IMR-90 (cell line): Measurements from ENCODE around the gene DDN. TPM values are rescaled to one million over a fixed set of nuclear protein-coding genes. Genes with fewer than 3 reads are reported as not detected.

ENCODE experiments used
- ATAC-seq: fragments of 200-7000 bp; cut with Tn5 transposase; 2 replicates; pipeline ENCODE4 v1.9.1; 2020; ENCODE audit warnings: low read depth, mild to moderate bottlenecking, moderate library complexity
- BruUV-seq: library from RNA; stranded (reverse); fragments of 400-500 nt; replicated peaks from 2 replicates; lab custom pipeline; 2021; lab: Mats Ljungman, UMichigan
- CTCF ChIA-PET: fragments of 300-600 bp; formaldehyde crosslinking; extraction: SDS; loops from one replicate; lab custom pipeline; 2021; ENCODE audit warnings: antibody characterized with exemption; lab: Yijun Ruan, JAX
- POLR2A ChIA-PET: fragments of 300-600 bp; sonication (Branson Sonifier 250); formaldehyde crosslinking; loops from one replicate; lab custom pipeline; 2022; ENCODE audit warnings: antibody characterized with exemption; ENCODE audit not compliant: unreplicated experiment; lab: Charles Lee
- DNase-seq: peaks from one replicate; pipeline ENCODE4 v3.0.0; 2013
- H2AFZ ChIP-seq: replicated peaks from 2 replicates; pipeline ENCODE3; 2013; ENCODE audit warnings: low read length, mild to moderate bottlenecking; ENCODE audit not compliant: poor library complexity
- H2AK5ac ChIP-seq: 2 replicates; pipeline ENCODE4 v1.6.1; 2013; ENCODE audit warnings: low read depth, low read length, inconsistent platforms
- H2AK9ac ChIP-seq: replicated peaks from 2 replicates; pipeline ENCODE3; 2013; ENCODE audit warnings: mild to moderate bottlenecking, low read depth, low read length, moderate library complexity; ENCODE audit not compliant: poor library complexity
- H2BK120ac ChIP-seq: 2 replicates; pipeline ENCODE4 v1.6.1; 2013; ENCODE audit warnings: low read depth, low read length, inconsistent platforms
- H2BK15ac ChIP-seq: 3 replicates; pipeline ENCODE4 v1.6.1; 2013; ENCODE audit warnings: low read depth, low read length, inconsistent platforms
- H2BK20ac ChIP-seq: 2 replicates; pipeline ENCODE4 v1.6.1; 2013; ENCODE audit warnings: low read depth, mild to moderate bottlenecking, inconsistent platforms, low read length, moderate library complexity
- H2BK5ac ChIP-seq: 2 replicates; pipeline ENCODE4 v1.6.1; 2013; ENCODE audit warnings: mild to moderate bottlenecking, low read depth, low read length, inconsistent platforms; ENCODE audit not compliant: poor library complexity, severe bottlenecking
- H3K14ac ChIP-seq: replicated peaks from 2 replicates; pipeline ENCODE4 v1.6.1; 2013; ENCODE audit warnings: low read depth, low read length, inconsistent platforms
- H3K18ac ChIP-seq: 2 replicates; pipeline ENCODE4 v1.6.1; 2013; ENCODE audit warnings: low read depth, low read length, control low read depth
- H3K23ac ChIP-seq: 2 replicates; pipeline ENCODE4 v1.6.1; 2013; ENCODE audit warnings: low read depth, low read length, inconsistent platforms
- H3K27ac ChIP-seq: 2 replicates; pipeline ENCODE4 v1.5.1; 2013; ENCODE audit warnings: mild to moderate bottlenecking, control low read depth, low read length; ENCODE audit not compliant: insufficient read depth
- H3K27me3 ChIP-seq: 2 replicates; pipeline ENCODE4 v1.6.1; 2013; ENCODE audit warnings: low read length; ENCODE audit not compliant: control insufficient read depth, insufficient read depth
- H3K36me3 ChIP-seq: 2 replicates; pipeline ENCODE4 v1.6.1; 2013; ENCODE audit warnings: low read length, mixed read lengths; ENCODE audit not compliant: control insufficient read depth, insufficient read depth
- H3K4ac ChIP-seq: 2 replicates; pipeline ENCODE4 v1.6.1; 2013; ENCODE audit warnings: low read depth, low read length, inconsistent platforms
- H3K4me1 ChIP-seq: 2 replicates; pipeline ENCODE4 v1.6.1; 2013; ENCODE audit warnings: low read length, mixed read lengths; ENCODE audit not compliant: control insufficient read depth, insufficient read depth
- H3K4me2 ChIP-seq: 2 replicates; pipeline ENCODE4 v1.6.1; 2013; ENCODE audit warnings: low read depth, mild to moderate bottlenecking, control low read depth, low read length, moderate library complexity
- H3K4me3 ChIP-seq: 2 replicates; pipeline ENCODE4 v1.5.1; 2013; ENCODE audit warnings: low read depth, mild to moderate bottlenecking, control low read depth, low read length, moderate library complexity; ENCODE audit not compliant: insufficient read depth
- H3K56ac ChIP-seq: 2 replicates; pipeline ENCODE4 v1.6.1; 2013; ENCODE audit warnings: low read length, inconsistent platforms; ENCODE audit not compliant: insufficient read depth; ENCODE audit errors: extremely low read depth
- H3K79me1 ChIP-seq, 2 experiments: 2 replicates each; pipeline ENCODE4 v1.6.1; 2013; ENCODE audit warnings: low read length in 2 of 2, inconsistent platforms in 1 of 2, low read depth in 1 of 2
- H3K9ac ChIP-seq: 2 replicates; pipeline ENCODE4 v1.6.1; 2013; ENCODE audit warnings: low read depth, low read length, control low read depth
- H3K9me1 ChIP-seq: 2 replicates; pipeline ENCODE4 v1.6.1; 2013; ENCODE audit warnings: low read length, inconsistent platforms; ENCODE audit not compliant: insufficient read depth
- H3K9me3 ChIP-seq: 2 replicates; pipeline ENCODE4 v1.6.1; 2013; ENCODE audit warnings: low read length; ENCODE audit not compliant: control insufficient read depth, insufficient read depth
- H4K20me1 ChIP-seq: 2 replicates; pipeline ENCODE4 v1.6.1; 2013; ENCODE audit warnings: low read length, inconsistent platforms; ENCODE audit not compliant: insufficient read depth
- H4K5ac ChIP-seq: 2 replicates; pipeline ENCODE4 v1.6.1; 2013; ENCODE audit warnings: mild to moderate bottlenecking, low read depth, low read length, control low read depth
- H4K8ac ChIP-seq, 2 experiments: 2 replicates each; pipeline ENCODE4 v1.6.1; 2013; ENCODE audit warnings: low read depth in 2 of 2, low read length in 2 of 2, control low read depth in 1 of 2, inconsistent platforms in 1 of 2
- H4K91ac ChIP-seq: 2 replicates; pipeline ENCODE4 v1.6.1; 2013; ENCODE audit warnings: low read depth, low read length, inconsistent platforms; ENCODE audit not compliant: insufficient read depth
- BHLHE40 ChIP-seq: fragments of 150-350 bp; IDR thresholded peaks from 2 replicates; pipeline ENCODE4 v1.6.1; 2016; ENCODE audit warnings: mild to moderate bottlenecking, low read depth, low read length
- CEBPB ChIP-seq: IDR thresholded peaks from 2 replicates; pipeline ENCODE4 v1.6.1; 2012; ENCODE audit warnings: low read depth, low read length, improper control_type of control experiment
- CHD1 ChIP-seq: IDR thresholded peaks from 2 replicates; pipeline ENCODE4 v1.6.1; 2012; ENCODE audit warnings: low read depth, low read length, improper control_type of control experiment
- FOS ChIP-seq: fragments of 150-350 bp; IDR thresholded peaks from 2 replicates; pipeline ENCODE4 v1.6.1; 2016; ENCODE audit warnings: low read depth, low read length
- MAFK ChIP-seq: IDR thresholded peaks from 2 replicates; pipeline ENCODE4 v1.6.1; 2012; ENCODE audit warnings: low read depth, low read length, improper control_type of control experiment
- MAZ ChIP-seq: IDR thresholded peaks from 2 replicates; pipeline ENCODE4 v1.6.1; 2012; ENCODE audit warnings: low read depth, mild to moderate bottlenecking, low read length, improper control_type of control experiment, moderate library complexity, borderline replicate concordance
- MXI1 ChIP-seq: IDR thresholded peaks from 2 replicates; pipeline ENCODE4 v1.6.1; 2012; ENCODE audit warnings: low read depth, mild to moderate bottlenecking, low read length, moderate library complexity, borderline replicate concordance
- NFE2L2 ChIP-seq: fragments of 150-350 bp; IDR thresholded peaks from 2 replicates; pipeline ENCODE4 v1.6.1; 2016; ENCODE audit warnings: low read depth, mild to moderate bottlenecking, low read length
- POLR2A ChIP-seq: IDR thresholded peaks from 2 replicates; pipeline ENCODE4 v1.6.1; 2012; ENCODE audit warnings: mild to moderate bottlenecking, low read depth, low read length
- RAD21 ChIP-seq: IDR thresholded peaks from 2 replicates; pipeline ENCODE4 v1.6.1; 2012; ENCODE audit warnings: low read length, improper control_type of control experiment
- RCOR1 ChIP-seq: IDR thresholded peaks from 2 replicates; pipeline ENCODE4 v1.6.1; 2012; ENCODE audit warnings: mild to moderate bottlenecking, low read length, improper control_type of control experiment; ENCODE audit not compliant: insufficient replicate concordance
- RFX5 ChIP-seq: IDR thresholded peaks from 2 replicates; pipeline ENCODE4 v1.8.0; 2012; ENCODE audit warnings: low read depth, mild to moderate bottlenecking, low read length, moderate library complexity
- SMC3 ChIP-seq: fragments of 150-350 bp; IDR thresholded peaks from 2 replicates; pipeline ENCODE4 v1.6.1; 2016; ENCODE audit warnings: low read depth, mild to moderate bottlenecking, antibody characterized with exemption, low read length, moderate library complexity
- dilution Hi-C: fragments of 300-500 bp; cut with HindIII; formaldehyde crosslinking; loops from one replicate; pipeline ENCODE4 v1.14.3; 2018; ENCODE audit warnings: low sequenced_read_pairs; ENCODE audit not compliant: unreplicated experiment
- in situ Hi-C: fragments of 300-500 bp; cut with MboI; formaldehyde crosslinking; loops from 3 replicates; pipeline ENCODE4 v1.14.3; 2019; ENCODE audit warnings: low sequenced_read_pairs, inconsistent platforms, mixed read lengths
- intact Hi-C: fragments of 100-400 bp; cut with micrococcal nuclease; formaldehyde crosslinking; loops from 2 replicates; pipeline ENCODE4 v1.10.0; 2022
- polyA plus RNA-seq, 3 experiments: library from polyadenylated mRNA; depleted of rRNA; stranded (reverse); fragments of >200 nt; gene quantifications; 2 replicates each; pipeline ENCODE4 v1.2.3, GENCODE V29; 2012; ENCODE audit warnings: low replicate concordance in 1 of 3
- total RNA-seq: library from RNA; depleted of rRNA; stranded (reverse); fragments of >200 nt; gene quantifications from 2 replicates; pipeline ENCODE4 v1.2.3, GENCODE V29; 2012
- TF ChIP-seq, protein P1 (sequence below): fragments of 150-350 bp; IDR thresholded peaks from 2 replicates; pipeline ENCODE4 v1.6.1; 2017; ENCODE audit warnings: mild to moderate bottlenecking, antibody characterized with exemption, low read length, low read depth
- TF ChIP-seq, protein P2 (sequence below): fragments of 150-350 bp; IDR thresholded peaks from 2 replicates; pipeline ENCODE4 v1.6.1; 2016; ENCODE audit warnings: low read depth, mild to moderate bottlenecking, low read length, moderate library complexity, borderline replicate concordance
- TF ChIP-seq, protein P3 (sequence below): conservative IDR thresholded peaks from 2 replicates; pipeline ENCODE4 v1.5.1; 2012; ENCODE audit warnings: mild to moderate bottlenecking, low read depth, low read length, improper control_type of control experiment

DDN gene
- total and polyA plus RNA-seq, 2 of the 4 experiments (the other 2 are of a cell fraction): 0.18 to 0.21 TPM

DNA sequence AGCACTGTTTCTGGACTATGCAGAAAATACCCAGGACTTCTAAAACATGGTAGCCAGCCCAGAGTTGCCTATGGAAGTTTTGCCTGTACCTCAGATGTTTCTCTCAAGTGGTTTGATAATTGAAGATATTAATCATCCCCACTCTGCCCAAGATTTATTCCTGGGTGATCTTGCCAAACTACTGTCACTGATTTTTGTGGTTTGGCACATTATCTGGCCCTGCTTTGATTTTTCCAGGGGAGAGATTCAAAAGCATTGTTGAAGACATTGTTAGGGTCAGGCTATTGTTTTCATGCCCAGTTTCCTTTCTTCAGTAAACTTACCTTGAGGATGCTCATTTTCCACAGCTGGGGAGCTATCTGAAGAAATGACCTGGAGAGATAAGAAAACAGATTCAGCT is 13.6 kb upstream of the DDN start:
- H3K23ac ChIP-seq: no peak overlapping the region
- no peak overlapping the region for H2BK120ac ChIP-seq
- no peak overlapping the region for H4K8ac ChIP-seq
- H3K4me3 ChIP-seq: no peak overlapping the region
- no peak overlapping the region for H2BK15ac ChIP-seq
- H3K4me2 ChIP-seq: no peak overlapping the region
- DNase-seq (no peak), ATAC-seq (no peak)
- H3K36me3 ChIP-seq: peaks cover 14% of the 10 kb centered on the region
- no TSS peak for BruUV-seq
- no peak overlapping the region for H4K5ac ChIP-seq
- no peak overlapping the region for H2AFZ ChIP-seq
- H2BK5ac ChIP-seq: no peak overlapping the region
- no peak overlapping the region for H3K14ac ChIP-seq
- H3K79me1 ChIP-seq: peaks cover 30 to 59% of the 10 kb centered on the region in 2 experiments
- H3K56ac ChIP-seq: no peak overlapping the region
- H2AK9ac ChIP-seq: no peak overlapping the region
- CTCF ChIA-PET: interaction anchor here (0.6 kb wide), 1 partner anchor 27 kb away, joined by 5 read pairs; no protein-coding TSS in a partner anchor
- H3K4ac ChIP-seq: no peak overlapping the region
- H2AK5ac ChIP-seq: no peak overlapping the region
- no peaks in the 10 kb centered on the region for H3K27me3 ChIP-seq
- POLR2A ChIA-PET: no interaction called here
- no peak overlapping the region for H3K18ac ChIP-seq
- no peak overlapping the region for H2BK20ac ChIP-seq
- H4K20me1 ChIP-seq: peaks cover 11% of the 10 kb centered on the region; the same call in 1 of the 2 replicates
- dilution Hi-C loops (no loop called here), intact Hi-C loops (no loop called here), in situ Hi-C loops (no loop called here)
- peaks cover 3% of the 10 kb centered on the region for H3K4me1 ChIP-seq
- peaks cover 11% of the 10 kb centered on the region for H3K9me1 ChIP-seq
- no peak overlapping the region for H4K91ac ChIP-seq
- no peak overlapping the region for H3K9ac ChIP-seq
- no peaks in the 10 kb centered on the region for H3K9me3 ChIP-seq
- no peak for TF ChIP-seq MAFK
- no peak for TF ChIP-seq SMC3
- TF ChIP-seq CHD1: no peak
- TF ChIP-seq, protein P1, sequence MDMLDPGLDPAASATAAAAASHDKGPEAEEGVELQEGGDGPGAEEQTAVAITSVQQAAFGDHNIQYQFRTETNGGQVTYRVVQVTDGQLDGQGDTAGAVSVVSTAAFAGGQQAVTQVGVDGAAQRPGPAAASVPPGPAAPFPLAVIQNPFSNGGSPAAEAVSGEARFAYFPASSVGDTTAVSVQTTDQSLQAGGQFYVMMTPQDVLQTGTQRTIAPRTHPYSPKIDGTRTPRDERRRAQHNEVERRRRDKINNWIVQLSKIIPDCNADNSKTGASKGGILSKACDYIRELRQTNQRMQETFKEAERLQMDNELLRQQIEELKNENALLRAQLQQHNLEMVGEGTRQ: no peak
- TF ChIP-seq BHLHE40: no peak
- TF ChIP-seq, protein P2, sequence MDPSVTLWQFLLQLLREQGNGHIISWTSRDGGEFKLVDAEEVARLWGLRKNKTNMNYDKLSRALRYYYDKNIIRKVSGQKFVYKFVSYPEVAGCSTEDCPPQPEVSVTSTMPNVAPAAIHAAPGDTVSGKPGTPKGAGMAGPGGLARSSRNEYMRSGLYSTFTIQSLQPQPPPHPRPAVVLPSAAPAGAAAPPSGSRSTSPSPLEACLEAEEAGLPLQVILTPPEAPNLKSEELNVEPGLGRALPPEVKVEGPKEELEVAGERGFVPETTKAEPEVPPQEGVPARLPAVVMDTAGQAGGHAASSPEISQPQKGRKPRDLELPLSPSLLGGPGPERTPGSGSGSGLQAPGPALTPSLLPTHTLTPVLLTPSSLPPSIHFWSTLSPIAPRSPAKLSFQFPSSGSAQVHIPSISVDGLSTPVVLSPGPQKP: no peak
- TF ChIP-seq POLR2A: no peak
- TF ChIP-seq, protein P3, sequence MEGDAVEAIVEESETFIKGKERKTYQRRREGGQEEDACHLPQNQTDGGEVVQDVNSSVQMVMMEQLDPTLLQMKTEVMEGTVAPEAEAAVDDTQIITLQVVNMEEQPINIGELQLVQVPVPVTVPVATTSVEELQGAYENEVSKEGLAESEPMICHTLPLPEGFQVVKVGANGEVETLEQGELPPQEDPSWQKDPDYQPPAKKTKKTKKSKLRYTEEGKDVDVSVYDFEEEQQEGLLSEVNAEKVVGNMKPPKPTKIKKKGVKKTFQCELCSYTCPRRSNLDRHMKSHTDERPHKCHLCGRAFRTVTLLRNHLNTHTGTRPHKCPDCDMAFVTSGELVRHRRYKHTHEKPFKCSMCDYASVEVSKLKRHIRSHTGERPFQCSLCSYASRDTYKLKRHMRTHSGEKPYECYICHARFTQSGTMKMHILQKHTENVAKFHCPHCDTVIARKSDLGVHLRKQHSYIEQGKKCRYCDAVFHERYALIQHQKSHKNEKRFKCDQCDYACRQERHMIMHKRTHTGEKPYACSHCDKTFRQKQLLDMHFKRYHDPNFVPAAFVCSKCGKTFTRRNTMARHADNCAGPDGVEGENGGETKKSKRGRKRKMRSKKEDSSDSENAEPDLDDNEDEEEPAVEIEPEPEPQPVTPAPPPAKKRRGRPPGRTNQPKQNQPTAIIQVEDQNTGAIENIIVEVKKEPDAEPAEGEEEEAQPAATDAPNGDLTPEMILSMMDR: no peak
- no peak for TF ChIP-seq MAZ
- TF ChIP-seq MXI1: no peak
- TF ChIP-seq NFE2L2: no peak
- no peak for TF ChIP-seq FOS
- TF ChIP-seq RAD21: no peak
- no peak for TF ChIP-seq RCOR1
- TF ChIP-seq RFX5: no peak
- no peak for TF ChIP-seq CEBPB
- H3K27ac ChIP-seq: no peak overlapping the region
